ENCODE measurements around the gene COG7. TPM values are rescaled to one million over a fixed set of nuclear protein-coding genes. Genes with fewer than 3 reads are reported as not detected.

Gene COG7
- total and polyA plus RNA-seq, 2 donors (not counting 3 experiments of a cell fraction or from before 2014, with no cell fraction given), result 24.1 to 42.0 TPM

- H3K36me3 ChIP-seq (ENCODE audit: control insufficient read depth in 2 of 2, extremely low read depth in 1 of 2, insufficient read depth in 2 of 2, low read length in 2 of 2), result peaks cover 8 to 10% of the 10 kb centered on the region in 2 experiments
- CTCF ChIA-PET, result interaction anchor here (1.4 to 7.3 kb wide), 4 partner anchors 7 to 251 kb away, joined by 3 to 371 read pairs (median 39); partner anchors contain the start of gene SCNN1G
- no TSS peak for BruUV-seq (replicated peaks)
- TF ChIP-seq MAX (IDR thresholded peaks at IDR 0.05; ENCODE audit: insufficient read depth, insufficient read length) (no peak), CTCF (IDR thresholded peaks at IDR 0.05; ENCODE audit: extremely low read depth in 1 of 2, insufficient read depth in 1 of 2, low read depth in 1 of 2, low read length in 2 of 2) (peak in 1 of 2 donors; percentile 12), JUN (IDR thresholded peaks at IDR 0.05; ENCODE audit: borderline replicate concordance, insufficient read depth, insufficient read length, low read depth) (no peak)
- H3K27me3 ChIP-seq (ENCODE audit: control insufficient read depth in 2 of 2, insufficient read depth in 2 of 2, low read length in 2 of 2), result no peaks in the 10 kb centered on the region
- no peak overlapping the region for H2AFZ ChIP-seq (ENCODE audit: low read depth, low read length)
- no peak overlapping the region for H3K4me3 ChIP-seq (replicated peaks in 1 of 3; ENCODE audit: insufficient read depth in 1 of 3, low read depth in 1 of 3, low read length in 3 of 3)
- intact Hi-C loops (cut with micrococcal nuclease) (loop anchor here (5.0 kb wide), 3 partner anchors 40 to 350 kb away; no protein-coding TSS in a partner anchor), dilution Hi-C loops (cut with MboI; ENCODE audit: extremely low pct_ligation_motif_present, low sequenced_read_pairs) (no loop called here)
- FAIRE-seq, result no peak
- H3K9me1 ChIP-seq (replicated peaks; ENCODE audit: control insufficient read depth, extremely low read depth, insufficient read depth, low read length), result no peaks in the 10 kb centered on the region
- no peak for DNase-seq (ENCODE audit: low read depth, low spot score)
- no peaks in the 10 kb centered on the region for H3K79me2 ChIP-seq (ENCODE audit: control insufficient read depth, insufficient read depth, low read length)
- no peak overlapping the region for H3K4me2 ChIP-seq (ENCODE audit: insufficient read depth, low read length)
- POLR2A ChIA-PET, result no interaction called here
- H3K27ac ChIP-seq (ENCODE audit: insufficient read depth, low read depth, low read length), result no peak overlapping the region
- no peak overlapping the region for H3K9ac ChIP-seq (replicated peaks; ENCODE audit: extremely low read depth, insufficient read depth, low read length)
- H4K20me1 ChIP-seq (replicated peaks; ENCODE audit: control insufficient read depth, extremely low read depth, insufficient read depth, low read length), result no peaks in the 10 kb centered on the region
- no peaks in the 10 kb centered on the region for H3K4me1 ChIP-seq (ENCODE audit: control insufficient read depth, extremely low read depth, insufficient read depth, low read length)
- H3K9me3 ChIP-seq (replicated peaks; ENCODE audit: control insufficient read depth, insufficient read depth, low read length), result no peaks in the 10 kb centered on the region
Measured at GRCh38 chr16:23432176-23433128, 20.5 kb downstream of the COG7 start.
